H1 (cell line): ENCODE results near the gene HGFAC. TPM values are rescaled to one million over a fixed set of nuclear protein-coding genes. Genes with fewer than 3 reads are reported as not detected.

Source experiments
- CTCF ChIA-PET: fragments of 300-600 bp; sonication (Branson Sonifier 250); formaldehyde crosslinking; loops from one replicate; lab custom pipeline; 2021; ENCODE audit not compliant: partially characterized antibody; lab: Charles Lee
- POLR2A ChIA-PET: fragments of 300-600 bp; sonication (Branson Sonifier 250); formaldehyde crosslinking; loops from one replicate; lab custom pipeline; 2021; ENCODE audit warnings: inconsistent platforms; ENCODE audit not compliant: partially characterized antibody; lab: Charles Lee
- DNase-seq, 2 experiments: peaks; one replicate each; pipeline versions ENCODE4 v3.0.0 to v3.0.0-alpha.2; 2010 to 2022; ENCODE audit warnings: low spot score in 2 of 2, low read depth in 1 of 2, mixed read lengths in 1 of 2
- FAIRE-seq: peaks from 2 replicates; lab custom pipeline; 2011; peaks lifted over from hg19 to GRCh38; lab: Jason Lieb, UNC
- H2AFZ ChIP-seq: 2 replicates; pipeline ENCODE4 v1.8.1; 2012; ENCODE audit warnings: low read length, inconsistent platforms
- H2AK5ac ChIP-seq: 2 replicates; pipeline ENCODE4 v1.6.1; 2013; ENCODE audit warnings: low read depth, low read length
- H2BK120ac ChIP-seq: replicated peaks from 2 replicates; pipeline ENCODE3; 2013; ENCODE audit warnings: low read depth, low read length, inconsistent platforms
- H2BK12ac ChIP-seq: 2 replicates; pipeline ENCODE4 v1.6.1; 2013; ENCODE audit warnings: low read depth, low read length
- H2BK15ac ChIP-seq: 2 replicates; pipeline ENCODE4 v1.6.1; 2013; ENCODE audit warnings: low read length
- H2BK20ac ChIP-seq: 2 replicates; pipeline ENCODE4 v1.6.1; 2013; ENCODE audit warnings: low read length
- H2BK5ac ChIP-seq: 2 replicates; pipeline ENCODE4 v1.6.1; 2013; ENCODE audit warnings: low read depth, low read length
- H3K14ac ChIP-seq: 2 replicates; pipeline ENCODE4 v1.6.1; 2013; ENCODE audit warnings: inconsistent platforms; ENCODE audit not compliant: insufficient read length
- H3K18ac ChIP-seq: 2 replicates; pipeline ENCODE4 v1.6.1; 2013; ENCODE audit warnings: low read length; ENCODE audit errors: extremely low read depth
- H3K23ac ChIP-seq: 2 replicates; pipeline ENCODE4 v1.6.1; 2013; ENCODE audit warnings: inconsistent platforms; ENCODE audit not compliant: insufficient read length
- H3K23me2 ChIP-seq: 2 replicates; pipeline ENCODE4 v1.6.1; 2013; ENCODE audit warnings: low read depth, low read length
- H3K27ac ChIP-seq: 2 replicates; pipeline ENCODE4 v1.6.1; 2011; ENCODE audit warnings: low read depth, low read length, inconsistent platforms
- H3K27me3 ChIP-seq, 4 experiments: replicated peaks in 1 of 4; 1 replicate in 1 of 4; 2 replicates in 3 of 4; pipeline versions ENCODE4 v1.6.1 to v1.8.1; 2011 to 2013; ENCODE audit warnings: low read length in 3 of 4, mild to moderate bottlenecking in 3 of 4, inconsistent platforms in 2 of 4, mixed read lengths in 2 of 4, moderate library complexity in 1 of 4; ENCODE audit not compliant: control insufficient read depth in 3 of 4, insufficient read depth in 3 of 4; ENCODE audit errors: extremely low read depth in 1 of 4
- H3K36me3 ChIP-seq, 4 experiments: 2 replicates each; pipeline versions ENCODE4 v1.6.1 to v1.8.1; 2011 to 2013; ENCODE audit warnings: mild to moderate bottlenecking in 4 of 4, low read length in 3 of 4, moderate library complexity in 2 of 4, control low read depth in 1 of 4, inconsistent platforms in 1 of 4; ENCODE audit not compliant: insufficient read depth in 4 of 4, control insufficient read depth in 2 of 4
- H3K4ac ChIP-seq: replicated peaks from 2 replicates; pipeline ENCODE3; 2013; ENCODE audit warnings: low read length, low read depth, mixed read lengths, inconsistent platforms; ENCODE audit not compliant: insufficient read length
- H3K4me1 ChIP-seq, 4 experiments: replicated peaks in 1 of 4; 1 replicate in 1 of 4; 2 replicates in 3 of 4; pipeline versions ENCODE4 v1.6.1 to v1.8.1; 2011 to 2013; ENCODE audit warnings: low read length in 3 of 4, inconsistent platforms in 2 of 4, mixed read lengths in 1 of 4; ENCODE audit not compliant: insufficient read depth in 4 of 4, control insufficient read depth in 3 of 4
- H3K4me2 ChIP-seq, 2 experiments: 2 replicates each; pipeline versions ENCODE4 v1.6.1 to v1.8.1; 2011 to 2013; ENCODE audit warnings: low read depth in 2 of 2, low read length in 2 of 2, control low read depth in 1 of 2, inconsistent platforms in 1 of 2, mild to moderate bottlenecking in 1 of 2; ENCODE audit not compliant: insufficient read depth in 1 of 2
- H3K4me3 ChIP-seq, 4 experiments: fragments of 200-600, 300-600 bp in 1 of 4; sonication (generic), shearing (Covaris generic), sonication (Bioruptor Twin) in 1 of 4; 2 replicates each; pipeline versions ENCODE4 v1.5.1 to v1.8.1; 2011 to 2016; ENCODE audit warnings: low read length in 4 of 4, low read depth in 3 of 4, control low read depth in 2 of 4, inconsistent platforms in 2 of 4, mild to moderate bottlenecking in 2 of 4, mixed read lengths in 1 of 4, moderate library complexity in 1 of 4; ENCODE audit not compliant: insufficient read depth in 2 of 4; ENCODE audit errors: extremely low read depth in 1 of 4
- H3K56ac ChIP-seq: replicated peaks from 2 replicates; pipeline ENCODE3; 2013; ENCODE audit warnings: low read depth, mild to moderate bottlenecking, mixed read lengths, low read length, inconsistent platforms; ENCODE audit not compliant: insufficient read length
- H3K79me1 ChIP-seq: 2 replicates; pipeline ENCODE4 v1.6.1; 2013; ENCODE audit warnings: low read depth, low read length, control low read depth
- H3K79me2 ChIP-seq, 2 experiments: 2 replicates each; pipeline versions ENCODE4 v1.6.1 to v1.8.1; 2012 to 2013; ENCODE audit warnings: low read length in 2 of 2, mild to moderate bottlenecking in 2 of 2, inconsistent platforms in 1 of 2; ENCODE audit not compliant: insufficient read depth in 2 of 2, control insufficient read depth in 1 of 2
- H3K9ac ChIP-seq, 4 experiments: replicated peaks in 1 of 4; 1 replicate in 1 of 4; 2 replicates in 3 of 4; pipeline versions ENCODE4 v1.6.1 to v1.8.1; 2011 to 2013; ENCODE audit warnings: low read depth in 3 of 4, low read length in 3 of 4, control low read depth in 2 of 4, mild to moderate bottlenecking in 2 of 4, moderate library complexity in 2 of 4, inconsistent platforms in 1 of 4; ENCODE audit errors: extremely low read depth in 1 of 4
- H3K9me3 ChIP-seq, 2 experiments: 2 replicates each; pipeline versions ENCODE4 v1.6.1 to v1.8.1; 2012 to 2013; ENCODE audit warnings: mild to moderate bottlenecking in 2 of 2, moderate library complexity in 2 of 2, control low read depth in 1 of 2, inconsistent platforms in 1 of 2, low read depth in 1 of 2, low read length in 1 of 2, mixed read lengths in 1 of 2; ENCODE audit not compliant: insufficient read depth in 2 of 2
- H4K20me1 ChIP-seq, 2 experiments: replicated peaks in 1 of 2; 2 replicates each; pipeline versions ENCODE3 to v1.8.1; 2011 to 2013; ENCODE audit warnings: inconsistent platforms in 2 of 2, low read length in 2 of 2, mild to moderate bottlenecking in 1 of 2; ENCODE audit not compliant: insufficient read depth in 2 of 2, control insufficient read depth in 1 of 2
- H4K5ac ChIP-seq: 2 replicates; pipeline ENCODE4 v1.6.1; 2013; ENCODE audit warnings: low read length, low read depth, mixed read lengths, inconsistent platforms; ENCODE audit not compliant: insufficient read length
- H4K8ac ChIP-seq: 2 replicates; pipeline ENCODE4 v1.8.0; 2013; ENCODE audit warnings: mild to moderate bottlenecking, moderate library complexity, low read length, inconsistent platforms; ENCODE audit not compliant: insufficient read depth; ENCODE audit errors: extremely low read depth
- H4K91ac ChIP-seq: replicated peaks from 2 replicates; pipeline ENCODE3; 2013; ENCODE audit warnings: low read length, mixed read lengths, inconsistent platforms; ENCODE audit not compliant: insufficient read length
- CEBPB ChIP-seq: IDR thresholded peaks from 2 replicates; pipeline ENCODE4 v1.6.1; 2012; ENCODE audit warnings: low read depth, low read length
- CREB1 ChIP-seq: IDR thresholded peaks from 2 replicates; pipeline ENCODE4 v1.6.1; 2012; ENCODE audit warnings: inconsistent platforms
- NRF1 ChIP-seq: IDR thresholded peaks from 2 replicates; pipeline ENCODE4 v1.6.1; 2011; ENCODE audit warnings: mild to moderate bottlenecking, low read depth, low read length, improper control_type of control experiment
- PHF8 ChIP-seq: fragments of 200-600 bp; sonication (generic); conservative IDR thresholded peaks from 2 replicates; pipeline ENCODE4 v1.7.1; 2012; ENCODE audit warnings: low read depth, mild to moderate bottlenecking, inconsistent platforms, low read length, moderate library complexity
- RFX5 ChIP-seq: IDR thresholded peaks from 2 replicates; pipeline ENCODE4 v1.6.1; 2011; ENCODE audit warnings: low read depth, low read length, improper control_type of control experiment, borderline replicate concordance
- RXRA ChIP-seq: IDR thresholded peaks from 2 replicates; pipeline ENCODE4 v1.6.1; 2011; ENCODE audit warnings: low read depth, mild to moderate bottlenecking, low read length, moderate library complexity; ENCODE audit not compliant: insufficient read depth
- SAP30 ChIP-seq: fragments of 300-600 bp; sonication (generic); IDR thresholded peaks from 2 replicates; pipeline ENCODE4 v1.7.1; 2012; ENCODE audit warnings: low read length, moderate library complexity, mild to moderate bottlenecking, inconsistent platforms; ENCODE audit not compliant: insufficient read depth, insufficient replicate concordance
- SRF ChIP-seq: IDR thresholded peaks from 2 replicates; pipeline ENCODE4 v1.6.1; 2011; ENCODE audit warnings: mild to moderate bottlenecking, low read depth, low read length, moderate library complexity
- TAF1 ChIP-seq: IDR thresholded peaks from 2 replicates; pipeline ENCODE4 v1.6.1; 2011; ENCODE audit warnings: mild to moderate bottlenecking, low read depth, low read length
- TAF7 ChIP-seq: optimal IDR thresholded peaks from 2 replicates; pipeline ENCODE3; 2011; ENCODE audit warnings: low read depth, mild to moderate bottlenecking, inconsistent platforms, low read length, moderate library complexity, borderline replicate concordance
- TEAD4 ChIP-seq: IDR thresholded peaks from 2 replicates; pipeline ENCODE4 v1.6.1; 2012; ENCODE audit warnings: low read depth, low read length, inconsistent platforms, mixed read lengths
- WGBS, 2 experiments: shearing (Covaris generic) in 1 of 2; methylation state at CpG; one replicate each; pipeline versions ENCODE4 v1.1.6 to v1.1.7; 2013 to 2015; ENCODE audit warnings: low lambda C conversion rate in 2 of 2, mixed read lengths in 2 of 2, inconsistent platforms in 1 of 2, low coverage in 1 of 2, missing lambda C conversion rate in 1 of 2; ENCODE audit not compliant: insufficient replicate concordance in 2 of 2, insufficient coverage in 1 of 2, insufficient read length in 1 of 2; ENCODE audit errors: extremely low coverage in 1 of 2, missing lambda C conversion rate in 1 of 2; 5-methylcytosine and 5-hydroxymethylcytosine counted together
- polyA plus RNA-seq, 7 experiments: library from polyadenylated mRNA; depleted of rRNA in 3 of 7; stranded (reverse) in 5 of 7; unstranded in 2 of 7; fragments of >200 nt in 5 of 7; fragments of 200-250 nt in 2 of 7; gene quantifications; 1 replicate in 5 of 7; 2 replicates in 1 of 7; 4 replicates in 1 of 7; pipeline versions ENCODE4 v1.2.1 to v1.2.3, GENCODE V29; 2011 to 2013; ENCODE audit warnings: missing spikeins in 2 of 7, mixed read lengths in 2 of 7
- total RNA-seq: library from RNA; stranded (reverse); fragmentation: NEBNext Ultra II Directional; extraction: Animal tissue kit (Norgen Biotek cat#: 25700); gene quantifications from 2 replicates; pipeline ENCODE4 v1.2.1, GENCODE V29; 2021
- TF ChIP-seq, protein P1 (sequence below): IDR thresholded peaks from 2 replicates; pipeline ENCODE4 v1.6.1; 2012; ENCODE audit warnings: inconsistent platforms

HGFAC gene
- total and polyA plus RNA-seq, 2 of the 8 experiments (the other 6 are each of a cell fraction or from before 2014, with no cell fraction given): 0.14 to 0.15 TPM

DNA sequence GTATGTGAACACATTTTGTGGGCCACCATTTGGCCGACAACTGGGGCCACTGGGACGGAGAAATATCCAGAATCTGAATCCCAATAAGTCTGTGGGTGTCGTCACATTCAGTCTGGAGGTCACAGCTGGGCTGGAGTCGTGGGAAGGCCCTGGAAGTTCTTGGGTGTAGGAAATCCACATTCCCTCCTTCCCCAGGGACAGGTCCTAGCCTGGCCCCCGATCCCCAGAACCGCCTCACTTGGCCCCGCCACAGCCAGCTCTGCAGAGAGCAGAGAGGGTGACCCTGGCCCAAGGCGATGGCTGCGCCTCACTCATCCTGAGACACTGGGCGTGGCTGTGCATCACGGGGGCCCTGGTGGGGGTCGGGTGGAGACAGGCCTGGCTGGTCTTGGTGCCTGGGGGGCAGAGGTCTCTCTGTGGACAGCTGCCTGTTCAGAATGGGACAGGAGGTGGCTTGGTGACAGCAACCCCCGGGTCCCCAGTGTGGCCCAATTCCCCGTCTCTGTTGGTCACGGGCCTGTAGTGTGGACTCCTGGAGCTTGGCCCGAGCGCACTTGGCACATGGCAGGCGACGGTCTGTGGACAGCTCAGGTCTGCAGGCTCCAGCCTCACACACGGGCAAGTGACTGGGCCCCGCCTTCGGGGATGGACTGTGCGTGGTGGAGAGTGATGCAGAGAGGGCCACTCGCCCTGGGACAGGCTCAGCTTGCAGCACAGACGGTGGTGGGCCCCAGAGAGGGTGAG, 37.8 kb downstream of the HGFAC start:
- Histone ChIP-seq H3K18ac (peak overlapping the region; percentile 60; the same call in 1 of the 2 replicates), H2BK5ac (no peak overlapping the region), H3K79me1 (no peaks in the 10 kb centered on the region), H4K8ac (no peak overlapping the region; the same call in 1 of the 2 replicates), H3K23ac (no peak overlapping the region), H3K56ac (no peak overlapping the region), H2AK5ac (no peak overlapping the region), H2BK12ac (peak overlapping the region; percentile 60; the same call in 1 of the 2 replicates), H3K4me1 (peaks cover 0 to 21% (median 14%) of the 10 kb centered on the region in 4 experiments; a peak in 6 of 7 replicates), H3K23me2 (peaks cover 3% of the 10 kb centered on the region; the same call in 1 of the 2 replicates), H3K4me2 (no peak overlapping the region), H3K9ac (no peak overlapping the region), H3K27ac (no peak overlapping the region), H3K14ac (no peak overlapping the region), H2BK15ac (peak overlapping the region; percentile 90; the same call in 1 of the 2 replicates), H3K36me3 (no peaks in the 10 kb centered on the region), H2AFZ (no peak overlapping the region), H3K4me3 (no peak overlapping the region), H3K9me3 (no peaks in the 10 kb centered on the region), H2BK120ac (no peak overlapping the region), H4K20me1 (no peaks in the 10 kb centered on the region), H3K79me2 (no peaks in the 10 kb centered on the region), H2BK20ac (no peak overlapping the region), H3K4ac (no peak overlapping the region), H4K5ac (no peak overlapping the region), H4K91ac (no peak overlapping the region), H3K27me3 (peaks cover 6 to 66% (median 49%) of the 10 kb centered on the region in 4 experiments)
- CTCF ChIA-PET: interaction anchor here (0.9 to 6.8 kb wide), 40 partner anchors 9 to 385 kb away, joined by 3 to 48 read pairs (median 8); partner anchors contain the start of gene HGFAC
- DNase-seq (no peak), FAIRE-seq (no peak)
- WGBS, 2 experiments: 89% methylated on average over 25 of the region's 25 CpGs; no CpG with 5 or more reads in 1 of the 2 experiments
- POLR2A ChIA-PET: interaction anchor here (1.0 kb wide), 1 partner anchor 14 kb away, joined by 5 read pairs; no protein-coding TSS in a partner anchor
- TF ChIP-seq TEAD4 (no peak), TAF1 (no peak), RFX5 (no peak), SAP30 (no peak), TAF7 (no peak), CEBPB (no peak), NRF1 (no peak), RXRA (no peak), CREB1 (no peak), SRF (no peak), PHF8 (no peak)
- TF ChIP-seq, protein P1, sequence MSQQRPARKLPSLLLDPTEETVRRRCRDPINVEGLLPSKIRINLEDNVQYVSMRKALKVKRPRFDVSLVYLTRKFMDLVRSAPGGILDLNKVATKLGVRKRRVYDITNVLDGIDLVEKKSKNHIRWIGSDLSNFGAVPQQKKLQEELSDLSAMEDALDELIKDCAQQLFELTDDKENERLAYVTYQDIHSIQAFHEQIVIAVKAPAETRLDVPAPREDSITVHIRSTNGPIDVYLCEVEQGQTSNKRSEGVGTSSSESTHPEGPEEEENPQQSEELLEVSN: no peak
